ENCODE data around the gene SLC26A1.

DNA sequence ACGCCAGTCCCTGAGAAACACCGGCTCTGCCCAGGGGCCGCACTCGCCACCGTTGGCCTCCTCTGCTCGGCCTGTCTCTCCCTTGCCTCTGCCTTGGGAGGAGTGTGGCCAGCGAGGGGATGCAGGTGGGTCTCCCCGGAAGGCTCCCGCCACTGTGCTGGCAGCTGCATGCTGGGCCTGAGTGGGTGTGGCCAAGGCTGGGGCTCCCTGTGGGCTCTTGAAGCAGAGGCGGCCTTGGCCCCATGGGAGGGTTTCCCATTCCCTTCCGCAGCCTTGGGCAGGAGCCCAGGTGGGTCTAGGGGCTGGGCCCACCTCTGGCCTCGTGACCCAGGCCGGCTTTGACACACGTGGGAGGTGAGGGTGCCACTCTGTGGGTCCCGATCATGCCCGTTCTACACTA lies 37.4 kb upstream of the SLC26A1 start:
- TF ChIP-seq, protein P1, sequence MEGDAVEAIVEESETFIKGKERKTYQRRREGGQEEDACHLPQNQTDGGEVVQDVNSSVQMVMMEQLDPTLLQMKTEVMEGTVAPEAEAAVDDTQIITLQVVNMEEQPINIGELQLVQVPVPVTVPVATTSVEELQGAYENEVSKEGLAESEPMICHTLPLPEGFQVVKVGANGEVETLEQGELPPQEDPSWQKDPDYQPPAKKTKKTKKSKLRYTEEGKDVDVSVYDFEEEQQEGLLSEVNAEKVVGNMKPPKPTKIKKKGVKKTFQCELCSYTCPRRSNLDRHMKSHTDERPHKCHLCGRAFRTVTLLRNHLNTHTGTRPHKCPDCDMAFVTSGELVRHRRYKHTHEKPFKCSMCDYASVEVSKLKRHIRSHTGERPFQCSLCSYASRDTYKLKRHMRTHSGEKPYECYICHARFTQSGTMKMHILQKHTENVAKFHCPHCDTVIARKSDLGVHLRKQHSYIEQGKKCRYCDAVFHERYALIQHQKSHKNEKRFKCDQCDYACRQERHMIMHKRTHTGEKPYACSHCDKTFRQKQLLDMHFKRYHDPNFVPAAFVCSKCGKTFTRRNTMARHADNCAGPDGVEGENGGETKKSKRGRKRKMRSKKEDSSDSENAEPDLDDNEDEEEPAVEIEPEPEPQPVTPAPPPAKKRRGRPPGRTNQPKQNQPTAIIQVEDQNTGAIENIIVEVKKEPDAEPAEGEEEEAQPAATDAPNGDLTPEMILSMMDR (IDR thresholded peaks at IDR 0.05; ENCODE audit: poor library complexity, severe bottlenecking) = no peak
- TF ChIP-seq POLR2AphosphoS5 (IDR thresholded peaks at IDR 0.05) (no peak), EZH2 (IDR thresholded peaks at IDR 0.05; ENCODE audit: borderline replicate concordance, insufficient read depth, low read length, poor library complexity, severe bottlenecking) (no peak), MXI1 (conservative IDR thresholded peaks at IDR 0.05; ENCODE audit: poor library complexity, severe bottlenecking) (no peak), RAD21 (conservative IDR thresholded peaks at IDR 0.05) (no peak), EP300 (conservative IDR thresholded peaks at IDR 0.05; ENCODE audit: poor library complexity, severe bottlenecking) (no peak), TAF1 (IDR thresholded peaks at IDR 0.05; ENCODE audit: low read depth) (no peak), SMC3 (conservative IDR thresholded peaks at IDR 0.05; ENCODE audit: poor library complexity) (no peak)
- TF ChIP-seq, protein P2, sequence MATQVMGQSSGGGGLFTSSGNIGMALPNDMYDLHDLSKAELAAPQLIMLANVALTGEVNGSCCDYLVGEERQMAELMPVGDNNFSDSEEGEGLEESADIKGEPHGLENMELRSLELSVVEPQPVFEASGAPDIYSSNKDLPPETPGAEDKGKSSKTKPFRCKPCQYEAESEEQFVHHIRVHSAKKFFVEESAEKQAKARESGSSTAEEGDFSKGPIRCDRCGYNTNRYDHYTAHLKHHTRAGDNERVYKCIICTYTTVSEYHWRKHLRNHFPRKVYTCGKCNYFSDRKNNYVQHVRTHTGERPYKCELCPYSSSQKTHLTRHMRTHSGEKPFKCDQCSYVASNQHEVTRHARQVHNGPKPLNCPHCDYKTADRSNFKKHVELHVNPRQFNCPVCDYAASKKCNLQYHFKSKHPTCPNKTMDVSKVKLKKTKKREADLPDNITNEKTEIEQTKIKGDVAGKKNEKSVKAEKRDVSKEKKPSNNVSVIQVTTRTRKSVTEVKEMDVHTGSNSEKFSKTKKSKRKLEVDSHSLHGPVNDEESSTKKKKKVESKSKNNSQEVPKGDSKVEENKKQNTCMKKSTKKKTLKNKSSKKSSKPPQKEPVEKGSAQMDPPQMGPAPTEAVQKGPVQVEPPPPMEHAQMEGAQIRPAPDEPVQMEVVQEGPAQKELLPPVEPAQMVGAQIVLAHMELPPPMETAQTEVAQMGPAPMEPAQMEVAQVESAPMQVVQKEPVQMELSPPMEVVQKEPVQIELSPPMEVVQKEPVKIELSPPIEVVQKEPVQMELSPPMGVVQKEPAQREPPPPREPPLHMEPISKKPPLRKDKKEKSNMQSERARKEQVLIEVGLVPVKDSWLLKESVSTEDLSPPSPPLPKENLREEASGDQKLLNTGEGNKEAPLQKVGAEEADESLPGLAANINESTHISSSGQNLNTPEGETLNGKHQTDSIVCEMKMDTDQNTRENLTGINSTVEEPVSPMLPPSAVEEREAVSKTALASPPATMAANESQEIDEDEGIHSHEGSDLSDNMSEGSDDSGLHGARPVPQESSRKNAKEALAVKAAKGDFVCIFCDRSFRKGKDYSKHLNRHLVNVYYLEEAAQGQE (IDR thresholded peaks at IDR 0.05; ENCODE audit: borderline replicate concordance) = no peak

All from neural cell (in vitro differentiated cells).